GM18520 (cell line): ENCODE measurements around the gene PCDHGA5.
"Not testable (repeated sequence)": the region's sequence is repeated elsewhere in the genome, so short reads cannot be mapped to it uniquely, and the experiment has no call there.

Experiments used
- ATAC-seq: cut with Tn5 transposase; IDR thresholded peaks from one replicate; pipeline ENCODE4 v1.9.1; 2021; ENCODE audit not compliant: unreplicated experiment

PCDHGA5 gene

DNA sequence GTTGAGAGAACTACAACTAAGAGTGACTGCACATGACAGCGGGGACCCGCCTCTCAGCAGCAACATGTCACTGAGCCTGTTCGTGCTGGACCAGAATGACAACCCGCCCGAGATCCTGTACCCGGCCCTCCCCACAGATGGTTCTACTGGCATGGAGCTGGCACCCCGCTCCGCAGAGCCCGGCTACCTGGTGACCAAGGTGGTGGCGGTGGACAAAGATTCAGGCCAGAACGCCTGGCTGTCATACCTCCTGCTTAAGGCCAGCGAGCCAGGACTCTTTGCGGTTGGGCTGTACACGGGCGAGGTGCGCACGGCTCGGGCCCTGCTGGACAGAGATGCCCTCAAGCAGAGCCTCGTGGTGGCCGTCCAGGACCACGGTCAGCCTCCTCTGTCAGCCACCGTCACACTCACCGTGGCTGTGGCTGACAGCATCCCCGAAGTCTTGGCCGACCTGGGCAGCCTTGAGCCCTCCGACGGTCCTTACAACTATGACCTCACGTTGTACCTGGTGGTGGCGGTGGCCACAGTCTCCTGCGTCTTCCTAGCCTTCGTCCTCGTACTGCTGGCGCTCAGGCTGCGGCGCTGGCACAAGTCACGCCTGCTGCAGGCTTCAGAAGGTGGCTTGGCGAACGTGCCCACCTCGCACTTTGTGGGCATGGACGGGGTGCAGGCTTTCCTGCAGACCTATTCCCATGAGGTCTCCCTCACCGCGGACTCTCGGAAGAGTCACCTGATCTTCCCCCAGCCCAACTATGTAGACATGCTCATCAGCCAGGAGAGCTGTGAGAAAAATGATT lies 20.7 kb downstream of the PCDHGA5 start:
- ATAC-seq = no peak

GRCh38 chr5:141387557-141388311 lies 23.8 kb downstream of the PCDHGA5 start, which contains the start of gene PCDHGB4:
Gene PCDHGB4 (plus strand): TSS chr5:141387698. CDS start chr5:141387885, 187 bp downstream.
- not testable (repeated sequence) for ATAC-seq

DNA sequence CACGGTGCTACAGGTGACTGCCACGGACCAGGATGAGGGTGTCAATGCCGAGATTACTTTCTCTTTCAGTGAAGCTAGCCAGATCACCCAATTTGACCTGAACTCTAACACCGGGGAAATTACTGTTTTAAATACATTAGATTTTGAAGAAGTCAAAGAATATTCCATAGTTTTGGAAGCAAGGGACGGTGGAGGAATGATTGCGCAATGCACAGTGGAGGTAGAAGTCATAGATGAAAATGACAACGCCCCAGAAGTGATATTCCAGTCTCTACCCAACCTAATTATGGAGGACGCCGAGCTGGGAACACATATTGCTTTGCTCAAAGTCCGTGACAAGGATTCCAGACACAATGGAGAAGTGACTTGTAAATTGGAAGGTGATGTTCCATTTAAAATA lies 24.7 kb downstream of the PCDHGA5 start:
- no peak for ATAC-seq

DNA sequence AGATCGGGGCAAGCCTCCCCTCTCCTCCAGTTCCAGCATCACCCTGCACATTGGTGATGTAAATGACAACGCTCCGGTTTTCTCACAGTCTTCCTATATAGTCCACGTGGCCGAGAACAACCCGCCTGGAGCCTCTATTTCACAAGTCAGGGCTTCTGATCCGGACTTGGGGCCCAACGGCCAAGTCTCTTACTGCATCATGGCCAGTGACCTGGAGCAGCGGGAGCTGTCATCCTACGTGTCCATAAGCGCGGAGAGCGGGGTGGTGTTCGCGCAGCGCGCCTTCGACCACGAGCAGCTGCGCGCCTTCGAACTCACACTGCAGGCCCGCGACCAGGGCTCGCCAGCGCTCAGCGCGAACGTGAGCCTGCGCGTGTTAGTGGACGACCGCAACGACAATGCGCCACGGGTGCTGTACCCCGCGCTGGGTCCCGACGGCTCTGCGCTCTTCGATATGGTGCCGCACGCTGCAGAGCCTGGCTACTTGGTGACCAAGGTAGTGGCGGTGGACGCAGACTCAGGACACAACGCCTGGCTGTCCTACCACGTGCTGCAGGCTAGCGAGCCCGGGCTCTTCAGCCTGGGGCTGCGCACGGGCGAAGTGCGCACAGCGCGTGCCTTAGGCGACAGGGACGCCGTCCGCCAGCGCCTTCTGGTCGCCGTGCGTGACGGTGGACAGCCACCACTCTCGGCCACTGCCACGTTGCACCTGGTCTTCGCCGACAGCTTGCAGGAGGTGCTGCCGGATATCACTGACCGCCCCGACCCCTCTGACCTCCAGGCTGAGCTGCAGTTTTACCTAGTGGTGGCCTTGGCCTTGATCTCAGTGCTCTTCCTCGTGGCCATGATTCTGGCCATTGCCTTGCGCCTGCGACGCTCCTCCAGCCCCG lies 25.4 kb downstream of the PCDHGA5 start:
- ATAC-seq = no peak

DNA sequence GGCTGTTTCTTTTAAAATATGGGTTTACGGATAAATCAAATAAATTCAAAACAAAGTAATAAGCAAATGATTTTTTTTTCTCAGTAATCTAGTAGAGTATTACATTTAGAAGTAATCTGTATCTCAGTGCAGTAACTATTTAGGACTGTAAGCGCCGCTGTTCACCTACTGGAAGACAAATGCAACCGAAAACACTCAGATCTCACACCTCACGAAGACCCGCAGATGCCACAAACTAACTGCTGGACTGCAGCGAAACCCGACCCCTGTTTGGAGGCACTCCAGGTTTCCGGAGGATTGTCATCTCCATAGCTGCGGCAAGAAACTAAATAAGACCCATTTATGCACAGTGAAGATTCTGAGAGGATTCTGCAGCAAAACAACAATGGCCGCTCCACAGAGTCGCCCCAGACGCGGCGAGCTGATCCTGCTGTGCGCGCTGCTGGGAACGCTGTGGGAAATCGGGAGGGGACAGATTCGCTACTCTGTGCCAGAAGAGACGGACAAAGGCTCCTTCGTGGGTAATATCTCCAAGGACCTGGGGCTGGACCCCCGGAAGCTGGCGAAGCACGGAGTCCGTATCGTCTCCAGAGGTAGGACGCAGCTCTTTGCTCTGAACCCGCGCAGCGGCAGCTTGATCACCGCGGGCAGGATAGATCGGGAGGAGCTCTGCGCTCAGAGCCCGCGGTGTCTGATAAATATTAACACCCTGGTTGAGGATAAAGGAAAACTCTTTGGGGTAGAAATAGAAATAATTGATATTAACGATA lies 28.7 kb downstream of the PCDHGA5 start, which contains the start of gene PCDHGA8:
Gene PCDHGA8 (plus strand): TSS at position 205 of the 770 bp plus-strand sequence. CDS start 181 bp downstream, at position 386.
- ATAC-seq = no peak

GRCh38 chr5:141393267-141393666 lies 29.3 kb downstream of the PCDHGA5 start:
- ATAC-seq = no peak

DNA sequence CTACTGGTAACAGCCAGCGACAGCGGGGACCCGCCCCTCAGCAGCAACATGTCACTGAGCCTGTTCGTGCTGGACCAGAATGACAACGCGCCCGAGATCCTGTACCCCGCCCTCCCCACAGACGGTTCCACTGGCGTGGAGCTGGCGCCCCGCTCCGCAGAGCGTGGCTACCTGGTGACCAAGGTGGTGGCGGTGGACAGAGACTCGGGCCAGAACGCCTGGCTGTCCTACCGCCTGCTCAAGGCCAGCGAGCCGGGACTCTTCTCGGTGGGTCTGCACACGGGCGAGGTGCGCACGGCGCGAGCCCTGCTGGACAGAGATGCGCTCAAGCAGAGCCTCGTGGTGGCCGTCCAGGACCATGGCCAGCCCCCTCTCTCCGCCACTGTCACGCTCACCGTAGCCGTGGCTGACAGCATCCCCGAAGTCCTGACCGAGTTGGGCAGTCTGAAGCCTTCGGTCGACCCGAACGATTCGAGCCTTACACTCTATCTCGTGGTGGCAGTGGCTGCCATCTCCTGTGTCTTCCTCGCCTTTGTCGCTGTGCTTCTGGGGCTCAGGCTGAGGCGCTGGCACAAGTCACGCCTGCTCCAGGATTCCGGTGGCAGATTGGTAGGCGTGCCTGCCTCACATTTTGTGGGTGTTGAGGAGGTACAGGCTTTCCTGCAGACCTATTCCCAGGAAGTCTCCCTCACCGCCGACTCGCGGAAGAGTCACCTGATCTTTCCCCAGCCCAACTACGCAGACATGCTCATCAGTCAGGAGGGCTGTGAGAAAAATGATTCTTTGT lies 30.6 kb downstream of the PCDHGA5 start:
- not testable (repeated sequence) for ATAC-seq

GRCh38 chr5:141397756-141398551 lies 34.0 kb downstream of the PCDHGA5 start, which contains the start of gene PCDHGB5:
Gene PCDHGB5 (plus strand): TSS chr5:141397947. CDS start chr5:141398128, 181 bp downstream.
- not testable (repeated sequence) for ATAC-seq

GRCh38 chr5:141398608-141399007 lies 34.6 kb downstream of the PCDHGA5 start:
- ATAC-seq = no peak

GRCh38 chr5:141399555-141400258 lies 35.7 kb downstream of the PCDHGA5 start:
- no peak for ATAC-seq

GRCh38 chr5:141402553-141403243 lies 38.7 kb downstream of the PCDHGA5 start, which contains the start of gene PCDHGA9:
Gene PCDHGA9 (plus strand): TSS chr5:141402778. CDS start chr5:141402953, 175 bp downstream.
- no peak for ATAC-seq

DNA sequence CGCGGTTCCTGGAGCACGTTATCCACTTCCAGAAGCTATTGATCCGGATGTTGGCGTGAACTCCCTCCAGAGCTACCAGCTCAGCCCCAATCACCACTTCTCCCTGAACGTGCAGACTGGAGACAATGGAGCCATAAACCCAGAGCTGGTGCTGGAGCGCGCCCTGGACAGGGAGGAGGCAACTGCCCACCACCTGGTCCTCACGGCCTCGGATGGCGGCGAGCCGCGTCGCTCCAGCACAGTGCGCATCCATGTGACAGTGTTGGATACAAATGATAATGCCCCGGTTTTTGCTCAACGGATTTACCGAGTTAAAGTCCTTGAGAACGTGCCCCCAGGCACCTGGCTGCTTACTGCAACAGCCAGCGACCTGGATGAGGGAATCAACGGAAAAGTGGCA lies 39.4 kb downstream of the PCDHGA5 start:
- ATAC-seq = no peak

DNA sequence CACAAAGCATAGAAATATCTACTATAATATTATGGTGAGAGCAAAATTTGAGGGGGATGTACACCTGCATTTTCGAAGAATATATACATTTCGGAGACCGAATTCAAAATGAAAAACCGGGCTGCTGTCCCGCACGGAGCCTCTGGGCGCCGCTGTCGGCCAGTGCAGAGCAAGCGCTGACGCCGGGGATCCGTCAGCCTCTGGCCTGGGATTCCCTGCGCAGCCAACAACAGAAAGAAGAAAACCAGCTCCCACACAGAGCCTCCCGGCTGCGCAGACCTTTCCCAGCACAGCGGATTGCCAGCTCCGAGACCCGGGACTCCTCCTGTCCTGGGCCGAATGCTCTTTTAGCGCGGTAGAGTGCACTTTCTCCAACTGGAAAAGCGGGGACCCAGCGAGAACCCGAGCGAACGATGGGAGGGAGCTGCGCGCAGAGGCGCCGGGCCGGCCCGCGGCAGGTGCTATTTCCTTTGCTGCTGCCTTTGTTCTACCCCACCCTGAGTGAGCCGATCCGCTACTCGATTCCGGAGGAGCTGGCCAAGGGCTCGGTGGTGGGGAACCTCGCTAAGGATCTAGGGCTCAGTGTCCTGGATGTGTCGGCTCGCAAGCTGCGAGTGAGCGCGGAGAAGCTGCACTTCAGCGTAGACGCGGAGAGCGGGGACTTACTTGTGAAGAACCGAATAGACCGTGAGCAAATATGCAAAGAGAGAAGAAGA lies 44.0 kb downstream of the PCDHGA5 start, which contains the start of gene PCDHGB6:
Gene PCDHGB6 (plus strand): TSS at position 232 of the 716 bp plus-strand sequence. CDS start 182 bp downstream, at position 414.
- not testable (repeated sequence) for ATAC-seq

DNA sequence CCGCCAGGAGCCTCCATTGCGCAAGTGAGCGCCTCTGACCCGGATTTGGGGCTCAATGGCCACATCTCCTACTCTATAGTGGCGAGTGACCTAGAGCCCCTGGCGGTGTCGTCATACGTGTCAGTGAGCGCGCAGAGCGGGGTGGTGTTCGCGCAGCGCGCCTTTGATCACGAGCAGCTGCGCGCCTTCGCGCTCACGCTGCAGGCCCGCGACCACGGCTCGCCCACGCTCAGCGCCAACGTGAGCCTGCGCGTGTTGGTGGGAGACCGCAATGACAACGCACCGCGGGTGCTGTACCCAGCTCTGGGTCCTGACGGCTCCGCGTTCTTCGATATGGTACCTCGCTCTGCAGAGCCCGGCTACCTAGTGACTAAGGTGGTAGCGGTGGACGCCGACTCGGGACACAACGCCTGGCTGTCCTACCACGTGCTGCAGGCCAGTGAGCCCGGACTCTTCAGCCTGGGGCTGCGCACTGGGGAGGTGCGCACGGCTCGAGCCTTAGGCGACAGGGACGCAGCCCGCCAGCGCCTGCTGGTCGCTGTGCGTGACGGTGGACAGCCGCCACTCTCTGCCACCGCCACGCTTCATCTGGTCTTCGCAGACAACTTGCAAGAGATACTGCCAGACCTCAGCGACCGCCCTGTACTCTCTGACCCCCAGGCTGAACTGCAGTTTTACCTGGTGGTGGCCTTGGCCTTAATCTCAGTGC lies 45.8 kb downstream of the PCDHGA5 start:
- ATAC-seq = no peak

- ATAC-seq = no peak
These were observed 47.6 kb downstream of the PCDHGA5 start for GRCh38 chr5:141411575-141411974.
